ENCODE measurements around the gene LRRC17. TPM values are rescaled to one million over a fixed set of nuclear protein-coding genes. Genes with fewer than 3 reads are reported as not detected.

The LRRC17 gene
- total and polyA plus RNA-seq, 10 of the 15 experiments (the other 5 are each of a cell fraction or from before 2014, with no cell fraction given) = 0.06 to 0.31 (median 0.10) TPM; not detected in 5

DNA sequence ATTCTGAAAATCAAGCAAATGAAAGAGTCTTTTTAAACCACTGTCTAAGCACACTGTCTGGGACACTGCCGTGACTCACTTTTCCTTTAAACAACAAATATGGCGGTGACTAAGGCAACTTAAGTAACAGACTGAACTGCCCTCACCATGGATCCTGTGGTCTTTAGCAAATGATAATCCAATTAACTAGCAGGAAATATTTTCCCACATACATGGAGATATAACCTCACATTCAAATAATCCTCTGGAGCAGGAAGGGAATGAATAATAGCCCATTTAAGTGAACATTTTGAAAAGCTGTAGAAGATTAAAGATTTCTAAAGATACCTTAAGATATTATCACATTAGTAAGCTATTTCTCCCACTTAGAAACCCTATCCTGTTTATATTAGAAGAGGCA, 40.3 kb upstream of the LRRC17 start:
- Histone ChIP-seq H3K4me3 (no peak overlapping the region), H2AFZ (ENCODE audit: control insufficient read depth, low read depth, low read length) (no peak overlapping the region)
- WGBS (ENCODE audit: insufficient coverage, insufficient replicate concordance, low lambda C conversion rate, missing lambda C conversion rate) = 100% methylated on average over 2 of the region's 2 CpGs

More for the DNA sequence above, 40.3 kb upstream of the LRRC17 start:
- SMC1A ChIA-PET (ENCODE audit: uncharacterized antibody, unreplicated experiment) = interaction anchor here (1.2 to 1.7 kb wide), 2 partner anchors 28 to 46 kb away, joined by 3 to 5 read pairs; no protein-coding TSS in a partner anchor
- no peak for DNase-seq (ENCODE audit: low read depth, low spot score)
- Histone ChIP-seq H3K4me2 (ENCODE audit: control insufficient read depth, insufficient read depth) (no peak overlapping the region), H3K27me3 (replicated peaks in 1 of 2; ENCODE audit: control insufficient read depth in 2 of 2, insufficient read depth in 2 of 2, low read length in 1 of 2) (no peaks in the 10 kb centered on the region), H4K20me1 (ENCODE audit: control insufficient read depth, insufficient read depth) (no peaks in the 10 kb centered on the region), H3K9me3 (replicated peaks; ENCODE audit: control insufficient read depth, insufficient read depth, low read length) (no peaks in the 10 kb centered on the region), H3K27ac (ENCODE audit: control insufficient read depth, insufficient read depth) (no peak overlapping the region), H3K79me2 (ENCODE audit: control insufficient read depth, insufficient read depth, low read length) (no peaks in the 10 kb centered on the region), H3K36me3 (ENCODE audit: control insufficient read depth in 2 of 2, insufficient read depth in 2 of 2, low read length in 1 of 2) (no peaks in the 10 kb centered on the region), H3K9ac (ENCODE audit: control insufficient read depth, insufficient read depth, low read length) (no peak overlapping the region), H3K4me1 (ENCODE audit: control insufficient read depth, insufficient read depth, low read length) (no peaks in the 10 kb centered on the region)
- no peak for FAIRE-seq
- intact Hi-C loops (cut with micrococcal nuclease; ENCODE audit: unreplicated experiment) (no loop called here), in situ Hi-C loops (cut with MboI) (no loop called here)
- CTCF ChIA-PET = interaction anchor here (1.2 kb wide), 1 partner anchor 36 kb away, joined by 3 read pairs; no protein-coding TSS in a partner anchor
- no TSS peak for BruUV-seq (replicated peaks)
- no peak for ATAC-seq
- RAD21 ChIA-PET (ENCODE audit: unreplicated experiment) = no interaction called here
- POLR2A ChIA-PET = no interaction called here
- TF ChIP-seq, protein P1, sequence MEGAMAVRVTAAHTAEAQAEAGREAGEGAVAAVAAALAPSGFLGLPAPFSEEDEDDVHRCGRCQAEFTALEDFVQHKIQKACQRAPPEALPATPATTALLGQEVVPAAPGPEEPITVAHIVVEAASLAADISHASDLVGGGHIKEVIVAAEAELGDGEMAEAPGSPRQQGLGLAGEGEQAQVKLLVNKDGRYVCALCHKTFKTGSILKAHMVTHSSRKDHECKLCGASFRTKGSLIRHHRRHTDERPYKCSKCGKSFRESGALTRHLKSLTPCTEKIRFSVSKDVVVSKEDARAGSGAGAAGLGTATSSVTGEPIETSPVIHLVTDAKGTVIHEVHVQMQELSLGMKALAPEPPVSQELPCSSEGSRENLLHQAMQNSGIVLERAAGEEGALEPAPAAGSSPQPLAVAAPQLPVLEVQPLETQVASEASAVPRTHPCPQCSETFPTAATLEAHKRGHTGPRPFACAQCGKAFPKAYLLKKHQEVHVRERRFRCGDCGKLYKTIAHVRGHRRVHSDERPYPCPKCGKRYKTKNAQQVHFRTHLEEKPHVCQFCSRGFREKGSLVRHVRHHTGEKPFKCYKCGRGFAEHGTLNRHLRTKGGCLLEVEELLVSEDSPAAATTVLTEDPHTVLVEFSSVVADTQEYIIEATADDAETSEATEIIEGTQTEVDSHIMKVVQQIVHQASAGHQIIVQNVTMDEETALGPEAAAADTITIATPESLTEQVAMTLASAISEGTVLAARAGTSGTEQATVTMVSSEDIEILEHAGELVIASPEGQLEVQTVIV (IDR thresholded peaks at IDR 0.05; ENCODE audit: borderline replicate concordance, partially characterized antibody) = no peak
- no peak for TF ChIP-seq SUPT20H (IDR thresholded peaks at IDR 0.05; ENCODE audit: borderline replicate concordance, control insufficient read depth, low read depth, low read length)
- no peak for TF ChIP-seq JUNB (IDR thresholded peaks at IDR 0.05)
- no peak for TF ChIP-seq BACH1 (IDR thresholded peaks at IDR 0.05; ENCODE audit: borderline replicate concordance)
- TF ChIP-seq PAX5 (IDR thresholded peaks at IDR 0.05; ENCODE audit: borderline replicate concordance, low read depth, low read length) = no peak
- TF ChIP-seq SIN3A (IDR thresholded peaks at IDR 0.05; ENCODE audit: low read depth, low read length) = no peak
- TF ChIP-seq KLF5 (IDR thresholded peaks at IDR 0.05; ENCODE audit: partially characterized antibody) = no peak
- TF ChIP-seq MYC (IDR thresholded peaks at IDR 0.05; ENCODE audit: insufficient read depth, insufficient read length, insufficient replicate concordance, low read length, severe bottlenecking) = no peak
- no peak for TF ChIP-seq BRCA1 (IDR thresholded peaks at IDR 0.05; ENCODE audit: low read depth, low read length)
- TF ChIP-seq NFXL1 (IDR thresholded peaks at IDR 0.05; ENCODE audit: borderline replicate concordance) = no peak
- no peak for TF ChIP-seq RB1 (IDR thresholded peaks at IDR 0.05; ENCODE audit: borderline replicate concordance)
- TF ChIP-seq, protein P2, sequence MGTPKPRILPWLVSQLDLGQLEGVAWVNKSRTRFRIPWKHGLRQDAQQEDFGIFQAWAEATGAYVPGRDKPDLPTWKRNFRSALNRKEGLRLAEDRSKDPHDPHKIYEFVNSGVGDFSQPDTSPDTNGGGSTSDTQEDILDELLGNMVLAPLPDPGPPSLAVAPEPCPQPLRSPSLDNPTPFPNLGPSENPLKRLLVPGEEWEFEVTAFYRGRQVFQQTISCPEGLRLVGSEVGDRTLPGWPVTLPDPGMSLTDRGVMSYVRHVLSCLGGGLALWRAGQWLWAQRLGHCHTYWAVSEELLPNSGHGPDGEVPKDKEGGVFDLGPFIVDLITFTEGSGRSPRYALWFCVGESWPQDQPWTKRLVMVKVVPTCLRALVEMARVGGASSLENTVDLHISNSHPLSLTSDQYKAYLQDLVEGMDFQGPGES (IDR thresholded peaks at IDR 0.05) = no peak
- TF ChIP-seq, protein P3, sequence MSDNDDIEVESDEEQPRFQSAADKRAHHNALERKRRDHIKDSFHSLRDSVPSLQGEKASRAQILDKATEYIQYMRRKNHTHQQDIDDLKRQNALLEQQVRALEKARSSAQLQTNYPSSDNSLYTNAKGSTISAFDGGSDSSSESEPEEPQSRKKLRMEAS (IDR thresholded peaks at IDR 0.05; ENCODE audit: low read depth, low read length) = no peak
- no peak for TF ChIP-seq SMAD5 (IDR thresholded peaks at IDR 0.05; ENCODE audit: low read depth)
- TF ChIP-seq BHLHE40 (IDR thresholded peaks at IDR 0.05; ENCODE audit: borderline replicate concordance in 1 of 2, low read depth in 2 of 2, low read length in 1 of 2) = no peak
- TF ChIP-seq, protein P4, sequence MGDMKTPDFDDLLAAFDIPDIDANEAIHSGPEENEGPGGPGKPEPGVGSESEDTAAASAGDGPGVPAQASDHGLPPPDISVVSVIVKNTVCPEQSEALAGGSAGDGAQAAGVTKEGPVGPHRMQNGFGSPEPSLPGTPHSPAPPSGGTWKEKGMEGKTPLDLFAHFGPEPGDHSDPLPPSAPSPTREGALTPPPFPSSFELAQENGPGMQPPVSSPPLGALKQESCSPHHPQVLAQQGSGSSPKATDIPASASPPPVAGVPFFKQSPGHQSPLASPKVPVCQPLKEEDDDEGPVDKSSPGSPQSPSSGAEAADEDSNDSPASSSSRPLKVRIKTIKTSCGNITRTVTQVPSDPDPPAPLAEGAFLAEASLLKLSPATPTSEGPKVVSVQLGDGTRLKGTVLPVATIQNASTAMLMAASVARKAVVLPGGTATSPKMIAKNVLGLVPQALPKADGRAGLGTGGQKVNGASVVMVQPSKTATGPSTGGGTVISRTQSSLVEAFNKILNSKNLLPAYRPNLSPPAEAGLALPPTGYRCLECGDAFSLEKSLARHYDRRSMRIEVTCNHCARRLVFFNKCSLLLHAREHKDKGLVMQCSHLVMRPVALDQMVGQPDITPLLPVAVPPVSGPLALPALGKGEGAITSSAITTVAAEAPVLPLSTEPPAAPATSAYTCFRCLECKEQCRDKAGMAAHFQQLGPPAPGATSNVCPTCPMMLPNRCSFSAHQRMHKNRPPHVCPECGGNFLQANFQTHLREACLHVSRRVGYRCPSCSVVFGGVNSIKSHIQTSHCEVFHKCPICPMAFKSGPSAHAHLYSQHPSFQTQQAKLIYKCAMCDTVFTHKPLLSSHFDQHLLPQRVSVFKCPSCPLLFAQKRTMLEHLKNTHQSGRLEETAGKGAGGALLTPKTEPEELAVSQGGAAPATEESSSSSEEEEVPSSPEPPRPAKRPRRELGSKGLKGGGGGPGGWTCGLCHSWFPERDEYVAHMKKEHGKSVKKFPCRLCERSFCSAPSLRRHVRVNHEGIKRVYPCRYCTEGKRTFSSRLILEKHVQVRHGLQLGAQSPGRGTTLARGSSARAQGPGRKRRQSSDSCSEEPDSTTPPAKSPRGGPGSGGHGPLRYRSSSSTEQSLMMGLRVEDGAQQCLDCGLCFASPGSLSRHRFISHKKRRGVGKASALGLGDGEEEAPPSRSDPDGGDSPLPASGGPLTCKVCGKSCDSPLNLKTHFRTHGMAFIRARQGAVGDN (IDR thresholded peaks at IDR 0.05) = no peak

All from GM12878 (cell line).